ENCODE data around the gene COPG1. TPM values are rescaled to one million over a fixed set of nuclear protein-coding genes. Genes with fewer than 3 reads are reported as not detected.

The COPG1 gene
- total and polyA plus RNA-seq, 10 of the 15 experiments (the other 5 are each of a cell fraction or from before 2014, with no cell fraction given): 54.8 to 143 (median 91.2) TPM

DNA sequence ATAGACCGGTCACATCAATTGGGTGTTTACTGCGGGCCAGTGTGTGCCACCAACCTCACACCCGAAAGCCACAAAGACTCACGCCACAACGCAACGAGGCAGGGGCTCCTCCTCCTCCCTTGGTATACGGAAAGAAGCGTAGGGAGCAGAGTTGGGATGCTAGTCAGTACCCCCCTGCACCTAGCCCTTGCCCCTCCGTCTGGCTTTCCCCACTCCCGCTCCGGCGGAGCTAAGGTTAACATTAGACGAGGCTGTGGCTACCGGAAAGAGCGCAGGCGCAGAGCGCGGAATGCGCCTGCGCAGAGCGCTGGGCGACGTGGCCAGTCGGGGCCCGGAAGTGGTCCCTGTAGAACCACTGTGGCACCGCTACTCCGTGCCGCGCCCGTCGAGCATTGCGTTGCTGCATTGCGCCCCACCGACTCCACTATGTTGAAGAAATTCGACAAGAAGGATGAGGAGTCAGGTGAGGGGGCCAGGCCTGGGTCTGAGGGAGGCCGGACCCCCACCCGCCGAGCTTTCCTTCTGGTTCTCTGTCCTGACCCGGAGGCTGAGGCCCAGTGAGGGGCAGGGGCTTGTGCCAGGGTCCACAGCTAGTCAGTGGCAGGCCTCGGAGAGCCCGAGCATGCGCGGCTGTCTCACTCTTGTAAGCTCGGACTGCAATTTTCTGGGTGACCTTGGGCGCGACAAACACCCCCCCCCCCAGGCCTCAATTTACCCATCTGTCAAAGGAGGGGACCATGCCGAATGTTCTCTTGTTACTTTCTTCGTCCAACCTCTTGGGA lies at the start of gene COPG1 (continued):
- TF ChIP-seq, protein P1, sequence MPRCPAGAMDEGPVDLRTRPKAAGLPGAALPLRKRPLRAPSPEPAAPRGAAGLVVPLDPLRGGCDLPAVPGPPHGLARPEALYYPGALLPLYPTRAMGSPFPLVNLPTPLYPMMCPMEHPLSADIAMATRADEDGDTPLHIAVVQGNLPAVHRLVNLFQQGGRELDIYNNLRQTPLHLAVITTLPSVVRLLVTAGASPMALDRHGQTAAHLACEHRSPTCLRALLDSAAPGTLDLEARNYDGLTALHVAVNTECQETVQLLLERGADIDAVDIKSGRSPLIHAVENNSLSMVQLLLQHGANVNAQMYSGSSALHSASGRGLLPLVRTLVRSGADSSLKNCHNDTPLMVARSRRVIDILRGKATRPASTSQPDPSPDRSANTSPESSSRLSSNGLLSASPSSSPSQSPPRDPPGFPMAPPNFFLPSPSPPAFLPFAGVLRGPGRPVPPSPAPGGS (IDR thresholded peaks at IDR 0.05; ENCODE audit: borderline replicate concordance, insufficient read depth, low read depth, low read length, poor library complexity, severe bottlenecking): no peak
- TF ChIP-seq TAF1 (IDR thresholded peaks at IDR 0.05; ENCODE audit: borderline replicate concordance, low read depth, low read length): peak; percentile 76; the same call in 1 of the 2 replicates
- TF ChIP-seq SIX5 (IDR thresholded peaks at IDR 0.05; ENCODE audit: low read depth, low read length, severe bottlenecking): no peak
- no peak for TF ChIP-seq KDM1A (IDR thresholded peaks at IDR 0.05; ENCODE audit: borderline replicate concordance)
- no peak for TF ChIP-seq ASH2L (IDR thresholded peaks at IDR 0.05; ENCODE audit: borderline replicate concordance, low read depth)
- no peak for TF ChIP-seq RAD51 (IDR thresholded peaks at IDR 0.05)
- no peak for TF ChIP-seq JUNB (IDR thresholded peaks at IDR 0.05)
- no peak for TF ChIP-seq ZSCAN29 (IDR thresholded peaks at IDR 0.05)
- no peak for TF ChIP-seq MXI1 (IDR thresholded peaks at IDR 0.05; ENCODE audit: low read depth, low read length)
- TF ChIP-seq BMI1 (IDR thresholded peaks at IDR 0.05; ENCODE audit: borderline replicate concordance): no peak
- TF ChIP-seq, protein P2, sequence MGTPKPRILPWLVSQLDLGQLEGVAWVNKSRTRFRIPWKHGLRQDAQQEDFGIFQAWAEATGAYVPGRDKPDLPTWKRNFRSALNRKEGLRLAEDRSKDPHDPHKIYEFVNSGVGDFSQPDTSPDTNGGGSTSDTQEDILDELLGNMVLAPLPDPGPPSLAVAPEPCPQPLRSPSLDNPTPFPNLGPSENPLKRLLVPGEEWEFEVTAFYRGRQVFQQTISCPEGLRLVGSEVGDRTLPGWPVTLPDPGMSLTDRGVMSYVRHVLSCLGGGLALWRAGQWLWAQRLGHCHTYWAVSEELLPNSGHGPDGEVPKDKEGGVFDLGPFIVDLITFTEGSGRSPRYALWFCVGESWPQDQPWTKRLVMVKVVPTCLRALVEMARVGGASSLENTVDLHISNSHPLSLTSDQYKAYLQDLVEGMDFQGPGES (IDR thresholded peaks at IDR 0.05): no peak
- TF ChIP-seq KLF5 (IDR thresholded peaks at IDR 0.05; ENCODE audit: partially characterized antibody): peak; percentile 49
- TF ChIP-seq, protein P3, sequence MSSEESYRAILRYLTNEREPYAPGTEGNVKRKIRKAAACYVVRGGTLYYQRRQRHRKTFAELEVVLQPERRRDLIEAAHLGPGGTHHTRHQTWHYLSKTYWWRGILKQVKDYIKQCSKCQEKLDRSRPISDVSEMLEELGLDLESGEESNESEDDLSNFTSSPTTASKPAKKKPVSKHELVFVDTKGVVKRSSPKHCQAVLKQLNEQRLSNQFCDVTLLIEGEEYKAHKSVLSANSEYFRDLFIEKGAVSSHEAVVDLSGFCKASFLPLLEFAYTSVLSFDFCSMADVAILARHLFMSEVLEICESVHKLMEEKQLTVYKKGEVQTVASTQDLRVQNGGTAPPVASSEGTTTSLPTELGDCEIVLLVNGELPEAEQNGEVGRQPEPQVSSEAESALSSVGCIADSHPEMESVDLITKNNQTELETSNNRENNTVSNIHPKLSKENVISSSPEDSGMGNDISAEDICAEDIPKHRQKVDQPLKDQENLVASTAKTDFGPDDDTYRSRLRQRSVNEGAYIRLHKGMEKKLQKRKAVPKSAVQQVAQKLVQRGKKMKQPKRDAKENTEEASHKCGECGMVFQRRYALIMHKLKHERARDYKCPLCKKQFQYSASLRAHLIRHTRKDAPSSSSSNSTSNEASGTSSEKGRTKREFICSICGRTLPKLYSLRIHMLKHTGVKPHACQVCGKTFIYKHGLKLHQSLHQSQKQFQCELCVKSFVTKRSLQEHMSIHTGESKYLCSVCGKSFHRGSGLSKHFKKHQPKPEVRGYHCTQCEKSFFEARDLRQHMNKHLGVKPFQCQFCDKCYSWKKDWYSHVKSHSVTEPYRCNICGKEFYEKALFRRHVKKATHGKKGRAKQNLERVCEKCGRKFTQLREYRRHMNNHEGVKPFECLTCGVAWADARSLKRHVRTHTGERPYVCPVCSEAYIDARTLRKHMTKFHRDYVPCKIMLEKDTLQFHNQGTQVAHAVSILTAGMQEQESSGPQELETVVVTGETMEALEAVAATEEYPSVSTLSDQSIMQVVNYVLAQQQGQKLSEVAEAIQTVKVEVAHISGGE (CRISPR knock-in tag; IDR thresholded peaks at IDR 0.05): no peak
- TF ChIP-seq CREB1 (IDR thresholded peaks at IDR 0.05; ENCODE audit: low read depth): no peak; the same call in 1 of the 2 replicates
- TF ChIP-seq MYC (IDR thresholded peaks at IDR 0.05; ENCODE audit: insufficient read depth, insufficient read length, insufficient replicate concordance, low read length, severe bottlenecking): no peak
- TF ChIP-seq, protein P4, sequence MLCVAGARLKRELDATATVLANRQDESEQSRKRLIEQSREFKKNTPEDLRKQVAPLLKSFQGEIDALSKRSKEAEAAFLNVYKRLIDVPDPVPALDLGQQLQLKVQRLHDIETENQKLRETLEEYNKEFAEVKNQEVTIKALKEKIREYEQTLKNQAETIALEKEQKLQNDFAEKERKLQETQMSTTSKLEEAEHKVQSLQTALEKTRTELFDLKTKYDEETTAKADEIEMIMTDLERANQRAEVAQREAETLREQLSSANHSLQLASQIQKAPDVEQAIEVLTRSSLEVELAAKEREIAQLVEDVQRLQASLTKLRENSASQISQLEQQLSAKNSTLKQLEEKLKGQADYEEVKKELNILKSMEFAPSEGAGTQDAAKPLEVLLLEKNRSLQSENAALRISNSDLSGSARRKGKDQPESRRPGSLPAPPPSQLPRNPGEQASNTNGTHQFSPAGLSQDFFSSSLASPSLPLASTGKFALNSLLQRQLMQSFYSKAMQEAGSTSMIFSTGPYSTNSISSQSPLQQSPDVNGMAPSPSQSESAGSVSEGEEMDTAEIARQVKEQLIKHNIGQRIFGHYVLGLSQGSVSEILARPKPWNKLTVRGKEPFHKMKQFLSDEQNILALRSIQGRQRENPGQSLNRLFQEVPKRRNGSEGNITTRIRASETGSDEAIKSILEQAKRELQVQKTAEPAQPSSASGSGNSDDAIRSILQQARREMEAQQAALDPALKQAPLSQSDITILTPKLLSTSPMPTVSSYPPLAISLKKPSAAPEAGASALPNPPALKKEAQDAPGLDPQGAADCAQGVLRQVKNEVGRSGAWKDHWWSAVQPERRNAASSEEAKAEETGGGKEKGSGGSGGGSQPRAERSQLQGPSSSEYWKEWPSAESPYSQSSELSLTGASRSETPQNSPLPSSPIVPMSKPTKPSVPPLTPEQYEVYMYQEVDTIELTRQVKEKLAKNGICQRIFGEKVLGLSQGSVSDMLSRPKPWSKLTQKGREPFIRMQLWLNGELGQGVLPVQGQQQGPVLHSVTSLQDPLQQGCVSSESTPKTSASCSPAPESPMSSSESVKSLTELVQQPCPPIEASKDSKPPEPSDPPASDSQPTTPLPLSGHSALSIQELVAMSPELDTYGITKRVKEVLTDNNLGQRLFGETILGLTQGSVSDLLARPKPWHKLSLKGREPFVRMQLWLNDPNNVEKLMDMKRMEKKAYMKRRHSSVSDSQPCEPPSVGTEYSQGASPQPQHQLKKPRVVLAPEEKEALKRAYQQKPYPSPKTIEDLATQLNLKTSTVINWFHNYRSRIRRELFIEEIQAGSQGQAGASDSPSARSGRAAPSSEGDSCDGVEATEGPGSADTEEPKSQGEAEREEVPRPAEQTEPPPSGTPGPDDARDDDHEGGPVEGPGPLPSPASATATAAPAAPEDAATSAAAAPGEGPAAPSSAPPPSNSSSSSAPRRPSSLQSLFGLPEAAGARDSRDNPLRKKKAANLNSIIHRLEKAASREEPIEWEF (IDR thresholded peaks at IDR 0.05; ENCODE audit: insufficient replicate concordance, low read depth, low read length): no peak
- peak; percentile 42; the same call in 1 of the 2 replicates for TF ChIP-seq RUNX3 (IDR thresholded peaks at IDR 0.05; ENCODE audit: low read length)
- TF ChIP-seq CHD1 (IDR thresholded peaks at IDR 0.05; ENCODE audit: low read depth, low read length): no peak
